Left lung (tissue), 10 donors: ENCODE measurements around the gene NUDT2. TPM values are rescaled to one million over a fixed set of nuclear protein-coding genes. Genes with fewer than 3 reads are reported as not detected.
A peak's percentile ranks its signal among the peaks of the same experiment; 100 is the strongest.
"Not testable (repeated sequence)": the region's sequence is repeated elsewhere in the genome, so short reads cannot be mapped to it uniquely, and the experiment has no call there.

Experiments used
- ATAC-seq: fragments of 200-7000 bp; cut with Tn5 transposase; one replicate; pipeline ENCODE4 v1.9.1; 2020; ENCODE audit warnings: moderate library complexity
- DNase-seq, 4 donors: peaks; one replicate each; pipeline ENCODE4 v3.0.0-alpha.2; 2013 to 2020
- H3K27ac ChIP-seq, 2 donors: fragments of 200-600 bp; sonication (generic) in 1 of 2; one replicate each; pipeline versions ENCODE4 v1.5.0 to v1.8.0; 2020 to 2021
- H3K27me3 ChIP-seq, 2 donors: fragments of 200-600 bp; sonication (generic) in 1 of 2; one replicate each; pipeline versions ENCODE4 v1.5.0 to v1.8.0; 2020 to 2021
- H3K36me3 ChIP-seq, 2 donors: fragments of 200-600 bp; sonication (generic) in 1 of 2; one replicate each; pipeline versions ENCODE4 v1.5.0 to v1.8.0; 2020 to 2021
- H3K4me1 ChIP-seq, 2 donors: fragments of 200-600 bp; one replicate each; pipeline ENCODE4 v1.8.0; 2021
- H3K4me3 ChIP-seq, 2 donors: fragments of 200-600 bp; sonication (generic) in 1 of 2; one replicate each; pipeline versions ENCODE4 v1.5.0 to v1.8.0; 2020 to 2021; ENCODE audit warnings: mild to moderate bottlenecking in 1 of 2
- H3K9me3 ChIP-seq, 2 donors: fragments of 200-600 bp; sonication (generic) in 1 of 2; one replicate each; pipeline versions ENCODE4 v1.5.0 to v1.8.0; 2020 to 2021
- CTCF ChIP-seq, 2 donors: fragments of 200-600 bp; sonication (generic) in 1 of 2; IDR thresholded peaks; one replicate each; pipeline versions ENCODE4 v1.5.0 to v1.8.0; 2021; ENCODE audit warnings: antibody characterized with exemption in 2 of 2
- intact Hi-C, 2 donors: fragments of 100-400 bp; cut with DNase I; formaldehyde crosslinking; loops; one replicate each; pipeline versions ENCODE4 v1.11.2 to v1.14.2; 2022
- polyA plus RNA-seq, 6 donors: library from polyadenylated mRNA; unstranded; fragments of 120-200 nt; gene quantifications; one replicate each; pipeline ENCODE4 v1.2.1, GENCODE V29; 2013; ENCODE audit not compliant: insufficient read length in 6 of 6
- total RNA-seq, 2 donors: library from RNA; stranded (reverse); fragmentation: NEBNext Ultra II Directional; extraction: Animal tissue kit (Norgen Biotek cat#: 25700); gene quantifications; one replicate each; pipeline ENCODE4 v1.2.1, GENCODE V29; 2021
- donor health status: DM: no; HTN: yes; CAD: no.
- donor health status: DM: no; HTN: no; CAD: no.

The NUDT2 gene
- total and polyA plus RNA-seq, 8 donors: 10.3 to 25.6 (median 22.1) TPM

DNA sequence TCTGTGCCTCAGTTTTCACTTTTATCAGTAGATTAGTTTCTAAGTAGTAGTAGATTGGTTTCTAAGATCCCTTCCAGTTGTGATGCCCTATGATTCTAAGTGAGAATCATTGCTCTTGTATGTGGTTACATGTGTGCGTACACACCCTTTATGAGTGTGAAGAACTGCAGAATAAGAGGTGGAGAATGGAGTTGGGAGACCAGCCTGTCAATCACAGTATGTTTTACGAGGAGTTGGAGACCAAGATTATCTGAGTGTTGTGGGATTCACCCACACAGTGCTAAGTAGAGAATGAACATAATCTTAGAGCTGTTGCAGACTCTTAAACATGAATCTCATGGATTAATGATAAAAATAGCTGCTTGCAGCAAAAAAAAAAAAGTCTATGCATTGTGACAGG lies 37.9 kb upstream of the NUDT2 start:
- peak overlapping the region in 1 of 2 donors; percentile 63 for H3K27ac ChIP-seq
- TF ChIP-seq CTCF (IDR thresholded peaks at IDR 0.05): no peak
- no peak for ATAC-seq
- no peaks in the 10 kb centered on the region for H3K4me1 ChIP-seq
- no peaks in the 10 kb centered on the region for H3K9me3 ChIP-seq
- no peaks in the 10 kb centered on the region for H3K36me3 ChIP-seq
- H3K4me3 ChIP-seq: no peak overlapping the region
- intact Hi-C loops: no loop called here
- no peaks in the 10 kb centered on the region for H3K27me3 ChIP-seq
- DNase-seq: no peak

DNA sequence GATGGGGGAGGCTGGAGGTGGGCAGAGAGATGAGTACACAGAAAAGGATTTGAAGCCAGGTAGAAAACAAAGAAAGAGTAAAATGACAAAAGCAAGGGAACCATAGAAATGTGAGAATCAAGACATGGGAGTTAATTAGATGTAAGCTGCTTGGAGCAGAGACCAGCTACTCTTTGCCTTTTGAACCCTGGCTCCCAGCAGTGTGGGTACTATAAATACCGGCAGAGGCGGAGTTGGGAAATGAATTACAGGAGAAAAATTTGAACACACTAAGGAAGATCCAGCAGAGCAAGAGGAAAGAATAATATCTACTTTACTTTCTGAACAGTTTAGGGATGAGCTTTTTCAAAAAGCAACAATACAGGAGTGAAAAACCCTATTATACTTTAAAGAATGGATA lies 36.8 kb upstream of the NUDT2 start:
- DNase-seq (no peak), ATAC-seq (no peak)
- H3K9me3 ChIP-seq: no peaks in the 10 kb centered on the region
- no peak for TF ChIP-seq CTCF (IDR thresholded peaks at IDR 0.05)
- H3K27me3 ChIP-seq: no peaks in the 10 kb centered on the region
- no peak overlapping the region for H3K27ac ChIP-seq
- H3K36me3 ChIP-seq: no peaks in the 10 kb centered on the region
- no peak overlapping the region for H3K4me3 ChIP-seq
- no peaks in the 10 kb centered on the region for H3K4me1 ChIP-seq
- intact Hi-C loops: no loop called here

GRCh38 chr9:34301064-34301463 lies 28.3 kb upstream of the NUDT2 start:
- H3K4me1 ChIP-seq, H3K9me3 ChIP-seq, DNase-seq, H3K4me3 ChIP-seq, H3K27ac ChIP-seq, intact Hi-C loops, ATAC-seq, H3K36me3 ChIP-seq, H3K27me3 ChIP-seq: not testable (repeated sequence)

- DNase-seq, H3K36me3 ChIP-seq, H3K9me3 ChIP-seq, H3K27me3 ChIP-seq, H3K4me1 ChIP-seq, intact Hi-C loops, H3K4me3 ChIP-seq, H3K27ac ChIP-seq, ATAC-seq: not testable (repeated sequence)
Measured at GRCh38 chr9:34308316-34308715, 21.1 kb upstream of the NUDT2 start.

GRCh38 chr9:34310215-34310614 lies 19.2 kb upstream of the NUDT2 start:
- Histone ChIP-seq H3K27me3 (no peaks in the 10 kb centered on the region), H3K27ac (no peak overlapping the region), H3K4me3 (no peak overlapping the region), H3K9me3 (no peaks in the 10 kb centered on the region), H3K4me1 (no peaks in the 10 kb centered on the region), H3K36me3 (no peaks in the 10 kb centered on the region)
- intact Hi-C loops: no loop called here
- no peak for ATAC-seq
- TF ChIP-seq CTCF (IDR thresholded peaks at IDR 0.05): no peak
- no peak for DNase-seq

DNA sequence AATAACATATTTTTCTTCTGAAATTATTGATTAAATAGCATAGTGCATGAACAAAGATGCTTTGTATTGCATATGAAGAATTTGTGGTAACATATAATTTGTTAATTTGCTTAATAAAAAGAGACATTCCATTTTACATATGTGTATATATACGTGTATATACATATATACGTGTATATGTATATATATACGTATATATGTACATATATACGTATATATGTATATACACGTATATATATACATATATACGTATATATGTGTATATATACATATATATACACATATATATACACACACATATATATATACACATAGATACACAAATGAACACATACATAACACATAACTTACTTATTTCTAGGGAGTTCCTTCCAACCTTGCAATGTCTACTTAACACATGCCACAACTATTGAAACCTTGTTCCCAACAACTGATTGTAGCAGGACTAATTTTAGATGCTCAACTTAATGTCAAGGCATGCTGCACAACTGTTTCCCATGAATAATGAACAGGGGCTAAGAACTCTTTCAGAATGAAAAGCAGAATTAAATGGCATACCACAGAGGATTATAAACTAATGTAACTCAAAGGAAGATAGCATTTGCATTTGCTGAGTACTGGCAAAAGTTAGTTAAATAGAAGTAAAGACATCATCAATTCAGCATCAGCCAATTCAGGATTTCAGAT lies 17.7 kb upstream of the NUDT2 start:
- TF ChIP-seq CTCF (IDR thresholded peaks at IDR 0.05): no peak
- Histone ChIP-seq H3K4me1 (no peaks in the 10 kb centered on the region), H3K27me3 (no peaks in the 10 kb centered on the region), H3K9me3 (no peaks in the 10 kb centered on the region), H3K4me3 (no peak overlapping the region), H3K36me3 (no peaks in the 10 kb centered on the region), H3K27ac (no peak overlapping the region)
- ATAC-seq (no peak), DNase-seq (no peak)
- intact Hi-C loops: no loop called here
